GM18873 (cell line): ENCODE measurements around the gene COL6A1.

Experiments used
- ATAC-seq: cut with Tn5 transposase; IDR thresholded peaks from one replicate; pipeline ENCODE4 v1.9.1; 2021; ENCODE audit warnings: mild to moderate bottlenecking, moderate library complexity, moderate number of reproducible peaks; ENCODE audit not compliant: unreplicated experiment, low FRiP score

COL6A1 gene

DNA sequence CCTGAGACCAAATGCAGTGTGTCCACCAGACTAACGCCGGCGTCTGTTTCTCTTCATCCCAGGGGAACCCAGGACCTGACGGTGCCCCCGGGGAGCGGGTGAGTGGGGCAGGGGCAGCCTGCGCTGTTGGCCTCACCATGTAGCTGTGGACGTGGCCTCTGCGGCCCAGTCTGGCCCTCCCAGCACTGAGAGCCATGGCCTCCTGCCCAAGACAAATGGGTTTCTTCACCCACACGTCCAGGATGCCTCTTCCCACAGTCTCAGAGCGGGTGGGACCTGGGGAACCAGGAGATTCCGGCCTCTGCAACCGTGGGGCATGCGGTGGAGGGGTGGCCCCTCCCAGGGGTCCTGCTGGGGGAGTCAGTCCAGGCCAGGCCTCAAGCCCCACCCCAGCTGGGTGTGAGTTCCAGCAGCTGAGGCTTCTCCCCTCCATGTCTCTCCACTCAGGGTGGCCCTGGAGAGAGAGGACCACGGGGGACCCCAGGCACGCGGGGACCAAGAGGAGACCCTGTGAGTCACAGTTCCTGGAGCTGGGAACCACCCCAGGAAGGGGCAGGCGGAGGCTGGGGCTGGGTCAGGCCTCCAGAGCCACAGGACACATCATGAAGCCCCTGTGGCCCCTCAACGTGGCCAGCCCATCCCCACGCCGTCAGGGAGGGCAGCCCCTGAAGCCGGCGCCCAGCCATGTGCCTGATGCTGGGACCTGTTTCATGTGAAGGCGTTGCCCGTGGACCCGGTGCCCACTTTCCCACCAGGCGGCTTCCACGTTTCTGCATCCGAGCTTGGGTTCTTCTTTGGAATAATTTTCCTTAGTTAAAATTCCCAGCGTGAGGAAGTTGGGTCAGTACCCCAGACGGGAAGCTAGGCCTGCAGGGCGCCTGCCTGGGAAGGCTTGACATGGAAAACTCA lies 11.0 kb downstream of the COL6A1 start:
- no peak for ATAC-seq

DNA sequence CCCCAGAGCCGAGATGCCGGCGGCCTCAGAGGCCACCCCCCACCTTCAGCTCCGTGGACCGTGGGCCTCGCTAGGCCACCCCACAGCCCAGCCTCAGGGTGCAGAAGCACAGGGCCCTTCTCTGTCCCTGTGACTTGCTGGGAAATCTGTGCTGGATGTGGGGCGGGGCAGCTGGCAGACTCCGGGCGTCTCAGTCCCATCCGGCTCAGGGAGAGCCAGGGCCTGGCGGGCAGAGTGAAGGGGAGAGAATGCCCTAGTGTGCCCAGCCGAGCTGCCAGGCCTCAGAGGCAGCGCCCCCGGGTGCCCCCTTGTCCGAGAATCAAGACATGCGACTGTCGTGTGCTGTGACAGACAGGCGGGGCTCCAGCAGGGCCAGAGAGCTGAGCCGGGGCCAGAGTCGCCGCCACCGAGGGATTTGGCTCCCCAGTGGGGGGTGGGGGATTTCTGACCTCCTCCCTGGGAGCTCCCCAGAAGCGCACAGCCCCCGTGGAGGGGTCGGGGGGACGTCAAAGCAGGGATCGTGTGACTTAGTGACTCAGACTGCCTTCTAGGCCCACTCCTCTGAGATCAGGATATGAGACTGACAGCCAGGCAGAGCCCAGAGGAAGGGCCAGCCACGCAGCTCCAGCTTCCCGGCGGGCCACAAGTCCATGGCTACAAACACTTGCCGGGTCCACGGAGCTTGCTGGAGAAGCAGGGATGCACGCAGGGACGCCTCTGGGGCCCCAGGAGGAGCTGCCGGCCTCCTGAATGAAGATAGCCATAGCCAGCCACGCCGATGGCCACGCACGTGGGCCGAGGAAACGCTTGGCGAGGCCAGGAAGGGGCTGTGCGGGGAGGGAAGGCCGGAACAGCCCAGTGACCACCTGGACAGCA lies 11.9 kb downstream of the COL6A1 start:
- no peak for ATAC-seq

DNA sequence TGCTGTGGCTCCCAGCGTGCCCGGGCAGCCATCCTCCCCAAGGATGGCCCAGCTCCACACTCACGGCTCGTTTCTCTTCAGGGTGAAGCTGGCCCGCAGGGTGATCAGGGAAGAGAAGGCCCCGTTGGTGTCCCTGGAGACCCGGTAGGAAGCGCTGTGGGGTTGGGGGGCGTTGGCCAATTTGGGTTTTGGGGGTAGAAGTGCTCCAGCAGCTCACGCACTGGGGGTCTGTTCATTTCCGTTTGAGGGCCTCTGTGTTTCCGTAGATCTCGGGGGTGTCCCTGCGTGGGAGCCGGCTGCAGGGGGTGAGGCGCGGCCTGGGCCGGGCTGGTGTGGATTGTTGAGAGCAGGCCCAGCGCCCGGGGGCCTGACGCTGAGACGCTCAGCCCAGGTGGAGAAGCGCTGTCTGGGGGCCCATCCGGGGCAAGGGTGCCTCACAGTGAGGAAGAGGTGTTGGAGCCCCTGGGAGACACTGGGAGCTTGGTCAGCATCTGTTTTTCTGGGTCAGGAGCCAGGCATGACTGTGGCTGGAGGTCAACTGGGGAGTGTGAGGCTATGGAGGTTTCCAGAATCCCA lies 12.6 kb downstream of the COL6A1 start:
- no peak for ATAC-seq

DNA sequence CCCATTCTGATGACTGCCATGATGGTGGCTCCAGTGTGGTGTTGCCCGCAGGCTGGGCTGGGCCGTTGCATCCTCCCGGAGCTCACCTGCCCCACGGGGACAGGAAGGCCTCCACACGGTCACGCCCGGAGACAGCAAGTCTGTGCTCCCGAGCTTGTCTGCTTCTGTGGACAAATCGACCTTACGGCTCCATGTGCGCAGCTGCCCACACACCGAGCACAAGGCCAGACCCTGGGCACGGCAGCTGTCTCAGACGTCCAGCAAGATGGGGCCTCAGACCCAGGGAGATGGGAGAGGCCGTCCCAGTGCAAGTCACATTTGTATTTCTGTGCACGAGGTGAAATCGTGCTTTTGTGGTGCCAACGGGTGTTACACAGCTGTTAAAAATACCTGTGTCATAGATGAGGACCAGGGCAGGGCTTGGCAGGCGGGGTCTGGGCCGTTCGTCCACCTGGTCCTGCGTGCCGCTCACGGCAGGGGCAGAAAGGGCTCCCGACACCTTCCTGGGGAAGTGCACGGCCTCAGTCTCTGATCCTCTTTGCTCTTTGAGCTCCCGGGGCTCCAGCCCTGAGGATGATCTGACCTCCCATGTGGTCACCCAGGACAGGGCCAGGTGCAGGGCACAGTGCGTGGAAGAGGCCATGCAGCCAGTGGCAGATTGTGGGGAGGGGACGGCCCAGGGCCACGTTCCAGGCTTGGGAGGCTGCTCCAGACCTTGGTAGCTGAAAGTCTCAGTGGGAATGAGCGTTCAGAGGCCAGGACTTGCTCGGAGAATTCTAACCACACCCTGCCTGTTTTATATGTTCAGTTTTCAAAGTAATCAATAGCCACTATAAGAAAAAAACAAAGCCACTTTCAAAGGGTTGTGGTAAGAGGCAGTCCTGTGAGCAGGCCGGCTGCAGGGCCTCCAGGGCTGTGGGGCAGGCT lies 13.5 kb downstream of the COL6A1 start:
- no peak for ATAC-seq

DNA sequence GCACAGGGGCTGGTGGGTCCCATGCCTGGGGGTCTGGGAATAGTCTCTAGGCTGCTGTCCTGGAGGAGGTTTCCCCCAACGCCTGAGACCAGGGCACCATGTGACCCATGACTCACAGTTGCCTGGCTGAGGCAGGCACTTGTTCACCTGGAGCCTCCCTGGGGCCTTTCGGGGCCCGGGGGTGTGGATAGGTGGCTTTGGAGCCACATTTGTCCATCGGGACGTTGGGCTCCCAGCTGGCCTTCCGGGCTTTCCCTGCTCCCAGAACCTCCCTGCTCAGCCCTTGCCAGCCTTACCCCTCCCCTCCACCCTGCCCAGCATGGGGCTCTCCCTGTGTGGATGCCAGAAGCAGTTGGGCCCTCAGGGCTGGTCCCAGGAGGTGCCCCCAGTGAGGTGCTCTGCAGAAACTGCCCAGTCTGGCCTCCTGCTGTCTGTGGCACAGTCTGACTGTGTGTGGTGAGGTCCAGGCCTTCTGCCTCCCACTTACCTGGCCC lies 14.2 kb downstream of the COL6A1 start:
- no peak for ATAC-seq

GRCh38 chr21:45996311-45997204 lies 15.0 kb downstream of the COL6A1 start:
- no peak for ATAC-seq

DNA sequence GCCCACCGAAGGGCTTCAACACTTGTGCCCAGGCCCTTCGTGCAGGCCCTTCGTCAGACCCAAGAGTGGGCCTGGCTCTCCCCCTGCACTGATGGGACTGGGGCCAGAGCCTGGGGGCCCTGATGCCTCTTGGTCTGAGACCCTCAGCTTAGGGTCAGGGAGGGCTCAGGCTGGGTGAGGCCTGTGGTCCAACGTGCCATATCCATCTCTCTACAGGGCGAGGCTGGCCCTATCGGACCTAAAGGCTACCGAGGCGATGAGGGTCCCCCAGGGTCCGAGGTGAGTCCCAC lies 15.6 kb downstream of the COL6A1 start:
- no peak for ATAC-seq

DNA sequence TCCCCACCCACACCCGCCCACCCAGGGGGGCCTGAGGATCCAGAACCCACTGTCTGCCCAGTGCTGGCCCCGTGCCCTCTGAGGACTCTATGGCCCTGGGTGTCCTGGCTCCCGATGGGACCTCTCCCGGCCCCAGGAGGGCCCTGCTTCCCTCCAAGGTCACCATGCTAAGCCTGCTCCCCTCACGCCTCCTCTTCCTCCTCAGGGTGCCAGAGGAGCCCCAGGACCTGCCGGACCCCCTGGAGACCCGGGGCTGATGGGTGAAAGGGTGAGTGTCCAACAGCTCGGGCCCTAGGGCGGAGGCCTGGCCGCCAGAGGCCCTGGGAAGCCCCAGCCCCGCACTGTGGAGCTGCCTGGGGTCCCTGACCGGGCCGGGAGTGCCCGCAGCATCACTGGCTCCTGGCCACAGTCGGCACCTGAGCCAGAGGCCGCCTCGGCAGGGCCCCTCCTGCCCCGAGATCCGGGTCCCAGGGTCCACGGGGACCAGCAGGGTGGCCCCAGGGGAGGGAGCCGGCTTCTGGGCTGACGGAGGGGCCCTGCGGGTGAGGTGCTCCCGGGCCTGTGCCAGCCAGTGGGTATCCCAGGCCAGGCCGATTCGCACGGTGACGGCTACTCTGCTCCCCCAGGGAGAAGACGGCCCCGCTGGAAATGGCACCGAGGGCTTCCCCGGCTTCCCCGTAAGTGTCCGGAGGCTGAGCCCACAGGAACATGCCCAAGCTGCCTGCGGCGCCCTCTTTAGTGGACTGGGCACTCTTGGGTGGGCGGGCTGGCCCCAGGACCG lies 16.1 kb downstream of the COL6A1 start:
- no peak for ATAC-seq

GRCh38 chr21:45998276-45998701 lies 16.7 kb downstream of the COL6A1 start:
- ATAC-seq, result no peak

DNA sequence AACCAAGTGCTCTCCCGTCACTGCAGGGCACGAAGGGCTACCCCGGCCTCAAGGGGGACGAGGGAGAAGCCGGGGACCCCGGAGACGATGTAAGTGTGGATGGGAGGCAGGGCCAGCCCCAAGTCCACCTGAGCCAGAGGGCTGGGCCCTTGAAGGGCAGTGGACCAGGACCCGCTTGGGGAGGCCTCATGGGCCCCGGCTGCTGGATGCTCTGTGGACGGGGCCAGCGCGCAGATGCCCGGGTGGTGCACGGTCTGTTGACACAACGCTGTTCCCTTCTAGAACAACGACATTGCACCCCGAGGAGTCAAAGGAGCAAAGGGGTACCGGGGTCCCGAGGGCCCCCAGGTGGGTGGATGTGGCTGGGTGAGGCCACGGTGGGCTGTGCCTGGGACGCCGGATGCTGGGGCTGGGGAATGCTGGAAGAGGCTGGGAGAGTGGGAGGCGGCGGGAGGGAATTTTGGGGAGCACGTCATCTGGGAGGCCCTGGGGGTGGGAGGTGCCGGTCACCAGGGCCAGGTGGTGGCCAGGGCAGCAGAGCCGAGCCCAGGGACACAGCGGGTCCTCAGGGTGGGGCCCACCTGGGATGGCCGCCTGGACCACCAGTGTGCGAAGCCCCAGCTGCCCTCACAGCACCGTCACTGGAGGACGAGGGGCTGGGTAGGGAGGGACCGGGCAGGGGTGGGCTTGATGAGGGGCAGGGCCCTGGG lies 17.5 kb downstream of the COL6A1 start:
- no peak for ATAC-seq

GRCh38 chr21:45999581-46000181 lies 18.1 kb downstream of the COL6A1 start:
- ATAC-seq, result no peak

DNA sequence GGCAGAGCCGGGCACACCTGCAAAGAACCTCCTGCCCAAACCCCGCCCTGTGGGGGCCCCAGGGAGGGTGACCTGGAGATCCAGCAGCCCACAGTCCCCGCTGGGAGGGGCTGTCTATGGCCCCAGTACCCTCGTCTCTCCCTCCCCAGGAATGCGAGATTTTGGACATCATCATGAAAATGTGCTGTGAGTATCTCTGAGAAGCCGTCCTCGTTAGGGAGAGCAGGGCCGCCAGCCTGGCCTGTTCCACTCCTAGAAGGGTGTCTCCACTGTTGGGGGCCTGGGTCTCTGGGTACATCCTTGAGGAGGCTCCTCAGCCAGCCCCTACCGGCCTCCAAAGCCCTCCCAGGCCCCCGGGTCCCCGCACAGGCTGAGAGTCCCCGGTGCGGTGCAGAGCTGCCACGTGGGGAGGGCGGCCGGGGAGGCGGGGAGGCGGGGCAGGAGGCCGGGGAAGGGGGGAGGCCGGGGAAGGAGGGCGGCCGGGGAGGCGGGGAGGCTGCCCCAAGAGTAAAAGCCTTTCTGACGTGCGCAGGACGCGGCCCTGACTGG lies 18.7 kb downstream of the COL6A1 start:
- ATAC-seq, result no peak

GRCh38 chr21:46000731-46001641 lies 19.4 kb downstream of the COL6A1 start:
- no peak for ATAC-seq

DNA sequence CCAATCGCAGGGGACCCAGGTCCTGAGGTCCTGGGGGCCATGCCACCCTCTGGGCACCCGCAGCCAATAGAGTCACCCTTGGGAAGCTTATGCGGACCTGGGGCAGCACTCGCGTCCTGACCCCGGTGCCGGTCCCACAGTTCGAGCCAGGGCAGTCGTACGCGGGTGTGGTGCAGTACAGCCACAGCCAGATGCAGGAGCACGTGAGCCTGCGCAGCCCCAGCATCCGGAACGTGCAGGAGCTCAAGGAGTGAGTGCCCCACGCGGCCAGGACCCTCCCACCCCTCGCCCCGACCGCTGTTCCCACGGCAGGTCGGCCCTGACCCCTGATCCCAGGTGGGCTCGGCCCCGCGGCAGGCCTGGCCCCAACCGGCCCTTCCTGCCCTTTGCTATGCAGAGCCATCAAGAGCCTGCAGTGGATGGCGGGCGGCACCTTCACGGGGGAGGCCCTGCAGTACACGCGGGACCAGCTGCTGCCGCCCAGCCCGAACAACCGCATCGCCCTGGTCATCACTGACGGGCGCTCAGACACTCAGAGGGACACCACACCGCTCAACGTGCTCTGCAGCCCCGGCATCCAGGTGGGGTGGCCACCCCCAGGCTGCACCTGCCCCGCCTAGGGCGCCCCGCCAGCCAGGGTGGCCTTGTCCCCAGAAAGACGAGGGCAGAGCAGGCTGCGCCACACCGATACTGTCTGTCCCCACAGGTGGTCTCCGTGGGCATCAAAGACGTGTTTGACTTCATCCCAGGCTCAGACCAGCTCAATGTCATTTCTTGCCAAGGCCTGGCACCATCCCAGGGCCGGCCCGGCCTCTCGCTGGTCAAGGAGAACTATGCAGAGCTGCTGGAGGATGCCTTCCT lies 20.5 kb downstream of the COL6A1 start:
- ATAC-seq, result no peak
